GM18870 (cell line): ENCODE results near the gene KCNJ18.
"Not testable (repeated sequence)": the region's sequence is repeated elsewhere in the genome, so short reads cannot be mapped to it uniquely, and the experiment has no call there.

Source experiments
- ATAC-seq: cut with Tn5 transposase; IDR thresholded peaks from one replicate; pipeline ENCODE4 v1.9.1; 2021; ENCODE audit warnings: moderate library complexity; ENCODE audit not compliant: unreplicated experiment

Gene KCNJ18

GRCh38 chr17:21683897-21684296 is 8.4 kb upstream of the KCNJ18 start:
- not testable (repeated sequence) for ATAC-seq

GRCh38 chr17:21684384-21684783 is 7.9 kb upstream of the KCNJ18 start:
- not testable (repeated sequence) for ATAC-seq

- not testable (repeated sequence) for ATAC-seq
Observed at GRCh38 chr17:21685061-21685795, 7.1 kb upstream of the KCNJ18 start.

GRCh38 chr17:21686165-21687015 is 5.9 kb upstream of the KCNJ18 start:
- no peak for ATAC-seq

GRCh38 chr17:21687136-21687953 is 5.0 kb upstream of the KCNJ18 start:
- no peak for ATAC-seq

- no peak for ATAC-seq
Observed at GRCh38 chr17:21688293-21688949, 3.9 kb upstream of the KCNJ18 start.

DNA sequence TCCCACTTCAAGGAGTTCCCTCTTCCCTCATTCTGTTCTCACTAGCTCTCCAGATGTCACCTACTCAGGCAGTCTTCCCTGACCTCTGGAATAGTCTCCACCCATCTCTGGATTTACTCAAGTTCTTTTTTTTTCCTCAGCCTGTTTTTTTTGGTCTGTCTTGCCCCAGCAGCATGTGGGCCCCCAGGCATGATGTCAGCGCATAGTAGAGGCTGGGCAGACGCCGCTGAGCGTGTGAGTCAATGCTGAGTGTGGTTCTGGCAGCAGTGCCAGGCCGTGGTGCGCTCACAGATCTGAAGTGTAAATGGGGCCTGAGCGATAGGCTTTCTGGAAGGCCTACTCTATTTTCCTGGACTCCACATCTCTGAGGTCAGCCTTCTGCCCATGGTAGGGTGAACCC is 2.7 kb upstream of the KCNJ18 start:
- ATAC-seq: no peak

GRCh38 chr17:21690811-21691210 is 1.5 kb upstream of the KCNJ18 start:
- ATAC-seq: not testable (repeated sequence)

GRCh38 chr17:21691481-21691880 is 842 bp upstream of the KCNJ18 start:
- not testable (repeated sequence) for ATAC-seq

DNA sequence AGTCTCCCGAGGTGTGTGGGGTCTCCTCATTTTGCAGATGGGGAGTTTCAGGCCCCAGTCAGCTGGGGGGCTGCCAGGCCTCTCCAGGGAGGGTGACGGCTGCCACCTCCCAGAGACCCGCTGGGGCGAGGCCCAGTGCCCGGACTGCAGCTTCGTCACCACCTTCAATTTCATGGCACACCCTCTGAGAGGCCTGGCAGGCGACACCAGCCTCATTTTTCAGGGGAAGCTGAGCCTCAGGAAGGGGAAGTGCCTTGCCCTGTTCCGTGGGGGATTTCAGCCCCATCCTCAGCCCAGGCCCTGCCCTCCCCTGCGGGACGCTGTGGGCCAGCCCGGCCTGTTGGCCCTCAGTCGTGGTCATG is 362 bp downstream of the KCNJ18 start:
- ATAC-seq: not testable (repeated sequence)

DNA sequence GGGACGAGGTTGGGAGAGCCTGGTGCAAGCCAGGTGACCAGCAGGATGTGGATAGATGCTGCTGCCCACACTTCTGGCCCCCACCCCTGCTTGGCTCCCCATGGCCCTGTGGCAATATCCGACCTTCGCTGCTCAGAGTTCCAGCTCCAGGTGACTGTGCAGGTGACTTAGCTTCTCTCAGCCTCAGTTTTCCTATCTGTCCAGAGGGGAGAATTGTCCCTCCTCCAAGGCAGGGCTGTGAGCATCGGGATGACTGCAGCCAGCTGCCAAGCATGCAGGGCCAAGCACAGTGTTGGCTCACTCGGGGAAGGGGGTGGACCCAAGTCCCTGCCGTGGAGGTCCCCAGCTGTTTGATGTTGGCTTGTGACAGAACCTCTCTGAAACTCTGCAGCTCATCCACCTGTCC is 1.1 kb downstream of the KCNJ18 start:
- not testable (repeated sequence) for ATAC-seq

GRCh38 chr17:21693937-21694336 is 1.6 kb downstream of the KCNJ18 start:
- not testable (repeated sequence) for ATAC-seq

DNA sequence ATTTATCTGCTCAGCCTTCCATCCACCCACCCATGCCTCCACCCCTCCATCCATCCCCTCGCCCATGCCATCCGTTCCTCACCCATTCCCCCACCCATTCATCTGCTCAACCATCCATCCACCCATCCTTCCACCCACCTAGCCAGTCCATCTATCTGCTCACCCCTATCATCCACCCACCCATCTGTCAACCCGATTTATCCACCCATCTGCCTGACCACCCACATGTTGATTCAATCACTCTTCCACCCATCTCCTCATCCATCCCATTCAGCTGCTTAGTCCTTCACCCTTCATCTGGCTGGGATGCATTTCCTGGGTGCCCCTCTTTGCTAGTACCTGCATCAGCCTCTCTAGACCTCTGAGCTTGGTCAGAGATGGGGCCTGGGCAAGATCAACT is 3.9 kb downstream of the KCNJ18 start:
- not testable (repeated sequence) for ATAC-seq

DNA sequence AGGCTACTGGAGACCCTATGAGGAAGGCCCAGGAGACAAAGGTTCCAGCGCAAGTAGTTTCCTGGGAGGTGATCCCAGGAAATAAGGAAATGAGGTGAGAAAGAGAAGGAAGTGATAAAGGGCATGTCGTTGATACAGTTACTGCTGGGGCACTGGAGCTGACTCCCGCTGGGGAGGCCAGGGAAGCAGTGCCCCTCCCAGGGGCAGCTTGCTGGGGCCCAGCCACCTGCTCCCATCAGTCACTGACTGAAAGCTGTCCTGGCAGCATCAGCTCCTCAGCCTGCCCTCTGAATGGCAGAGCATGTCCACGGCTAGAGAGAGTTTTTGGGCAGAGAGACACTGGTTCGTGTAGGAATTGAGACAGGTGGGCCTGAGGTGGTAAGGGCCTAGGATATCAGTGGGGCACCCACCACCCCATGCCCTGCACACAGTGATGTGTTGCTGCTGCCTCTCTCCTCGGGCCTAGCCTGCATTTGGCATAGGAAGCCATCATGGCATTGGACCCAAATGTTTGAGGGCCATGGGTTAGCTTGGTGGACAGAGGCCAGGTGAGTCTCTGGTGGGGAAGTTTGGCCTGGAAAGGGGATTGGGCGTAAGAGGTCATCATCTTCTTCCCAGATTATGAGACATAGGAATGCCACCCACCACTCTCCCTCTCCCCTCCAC is 4.7 kb downstream of the KCNJ18 start:
- not testable (repeated sequence) for ATAC-seq

DNA sequence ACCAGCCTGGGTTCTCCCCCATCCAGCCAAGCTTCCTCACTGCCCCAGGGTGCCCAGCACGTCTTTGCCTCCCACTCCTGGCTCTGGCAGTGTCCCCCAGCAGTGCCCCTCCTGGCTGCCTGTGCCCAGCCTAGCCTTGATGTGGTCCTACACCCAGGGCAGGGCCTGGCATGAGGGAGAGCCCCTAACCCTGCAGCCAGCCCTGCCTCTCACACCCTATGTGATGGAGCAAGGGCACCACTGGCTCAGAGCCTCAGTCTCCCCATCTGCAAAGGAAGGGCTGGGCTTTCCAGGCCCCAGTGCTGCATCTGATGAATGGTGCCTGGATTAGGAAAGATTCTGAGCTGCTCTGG is 5.2 kb downstream of the KCNJ18 start:
- not testable (repeated sequence) for ATAC-seq

- ATAC-seq: not testable (repeated sequence)
Observed at GRCh38 chr17:21698437-21699075, 6.2 kb downstream of the KCNJ18 start.

DNA sequence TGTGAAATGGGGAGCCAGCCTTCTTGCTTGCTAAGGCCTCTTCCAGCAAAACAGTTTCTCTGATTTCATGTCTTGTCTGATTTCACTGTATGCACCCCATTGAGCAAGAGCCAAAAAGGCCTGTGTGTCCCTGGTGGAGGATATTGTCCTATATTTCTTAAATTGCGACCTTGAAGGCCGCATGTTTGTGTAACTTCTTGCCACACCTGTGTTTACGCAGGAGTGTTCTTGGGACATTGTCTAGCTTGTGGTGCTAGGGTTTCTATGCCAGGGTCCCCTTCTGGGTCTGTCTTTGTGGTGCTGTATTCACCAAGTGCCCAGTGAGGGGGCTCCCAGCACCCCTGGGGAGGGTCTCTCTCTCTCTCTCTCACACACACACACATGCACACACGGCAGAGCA is 6.8 kb downstream of the KCNJ18 start:
- not testable (repeated sequence) for ATAC-seq

DNA sequence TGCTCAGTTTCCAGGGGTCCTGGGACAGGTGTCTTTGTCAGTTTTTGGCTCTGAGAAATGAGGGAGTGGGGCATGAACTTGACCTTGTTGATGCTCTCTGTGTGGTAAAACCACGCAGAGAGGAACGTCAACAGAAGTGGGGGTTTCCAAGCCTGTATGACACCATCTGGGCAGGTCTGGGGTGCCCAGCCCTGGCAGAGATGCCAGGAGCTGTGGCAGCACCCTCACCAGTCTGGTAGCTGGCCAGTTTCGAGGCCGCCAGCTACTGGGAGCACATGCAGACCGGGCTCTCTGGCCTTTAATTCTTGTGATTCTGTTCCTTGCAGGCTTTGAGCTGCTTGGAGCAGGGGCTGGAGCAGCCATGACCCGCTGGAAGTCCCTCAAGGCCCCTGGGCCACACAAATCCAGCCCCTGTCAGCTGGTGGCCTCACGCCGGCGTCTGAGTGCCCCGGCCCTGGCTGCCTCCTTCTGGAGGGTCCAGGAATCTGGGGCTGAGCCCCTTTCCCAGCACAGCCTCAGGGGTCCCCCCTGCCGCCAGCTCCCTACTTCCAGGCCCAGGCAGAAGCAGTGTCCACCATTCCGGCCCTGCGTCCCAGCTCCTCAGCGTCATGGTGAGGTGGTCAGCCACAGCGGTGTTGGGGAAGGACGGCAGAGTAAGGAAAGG is 7.4 kb downstream of the KCNJ18 start:
- not testable (repeated sequence) for ATAC-seq

GRCh38 chr17:21701090-21701489 is 8.8 kb downstream of the KCNJ18 start:
- not testable (repeated sequence) for ATAC-seq
